Liver (tissue), 3 donors: ENCODE data around the gene CHAMP1.

Experiments used
- EGR1 ChIP-seq, 2 donors: IDR thresholded peaks; 2 replicates each; pipeline ENCODE4 v1.6.1; 2016 to 2018; ENCODE audit warnings: antibody characterized with exemption in 2 of 2, low read depth in 2 of 2
- GABPA ChIP-seq, 2 donors: IDR thresholded peaks in 1 of 2; conservative IDR thresholded peaks in 1 of 2; 2 replicates each; pipeline ENCODE4 v1.6.1; 2016; ENCODE audit warnings: antibody characterized with exemption in 2 of 2, mild to moderate bottlenecking in 1 of 2, moderate library complexity in 1 of 2
- HNF4A ChIP-seq, 2 donors: conservative IDR thresholded peaks; 2 replicates each; pipeline ENCODE4 v1.6.1; 2016; ENCODE audit warnings: antibody characterized with exemption in 2 of 2, mild to moderate bottlenecking in 2 of 2
- JUND ChIP-seq, 2 donors: IDR thresholded peaks; 2 replicates each; pipeline ENCODE4 v1.6.1; 2016; ENCODE audit warnings: antibody characterized with exemption in 2 of 2
- RAD21 ChIP-seq, 2 donors: IDR thresholded peaks; 2 replicates each; pipeline ENCODE4 v1.6.1; 2016; ENCODE audit warnings: antibody characterized with exemption in 2 of 2, mild to moderate bottlenecking in 2 of 2
- TAF1 ChIP-seq: conservative IDR thresholded peaks from 2 replicates; pipeline ENCODE4 v1.6.1; 2016; ENCODE audit warnings: antibody characterized with exemption, mild to moderate bottlenecking
- YY1 ChIP-seq: IDR thresholded peaks from 2 replicates; pipeline ENCODE4 v1.6.1; 2016; ENCODE audit warnings: antibody characterized with exemption, mild to moderate bottlenecking
- TF ChIP-seq, protein P1 (sequence below): fragments of 150-350 bp; IDR thresholded peaks from 2 replicates; pipeline ENCODE4 v1.5.1; 2017; ENCODE audit warnings: improper control_type of control experiment, low read depth, low read length; ENCODE audit not compliant: missing input control
- TF ChIP-seq, protein P2 (sequence below): IDR thresholded peaks from 2 replicates; pipeline ENCODE4 v1.6.1; 2016; ENCODE audit warnings: antibody characterized with exemption, mild to moderate bottlenecking
- TF ChIP-seq, protein P3 (sequence below): IDR thresholded peaks from 2 replicates; pipeline ENCODE4 v1.6.1; 2016; ENCODE audit warnings: antibody characterized with exemption
- donor health status: healthy.
- donor health status: healthy.

DNA sequence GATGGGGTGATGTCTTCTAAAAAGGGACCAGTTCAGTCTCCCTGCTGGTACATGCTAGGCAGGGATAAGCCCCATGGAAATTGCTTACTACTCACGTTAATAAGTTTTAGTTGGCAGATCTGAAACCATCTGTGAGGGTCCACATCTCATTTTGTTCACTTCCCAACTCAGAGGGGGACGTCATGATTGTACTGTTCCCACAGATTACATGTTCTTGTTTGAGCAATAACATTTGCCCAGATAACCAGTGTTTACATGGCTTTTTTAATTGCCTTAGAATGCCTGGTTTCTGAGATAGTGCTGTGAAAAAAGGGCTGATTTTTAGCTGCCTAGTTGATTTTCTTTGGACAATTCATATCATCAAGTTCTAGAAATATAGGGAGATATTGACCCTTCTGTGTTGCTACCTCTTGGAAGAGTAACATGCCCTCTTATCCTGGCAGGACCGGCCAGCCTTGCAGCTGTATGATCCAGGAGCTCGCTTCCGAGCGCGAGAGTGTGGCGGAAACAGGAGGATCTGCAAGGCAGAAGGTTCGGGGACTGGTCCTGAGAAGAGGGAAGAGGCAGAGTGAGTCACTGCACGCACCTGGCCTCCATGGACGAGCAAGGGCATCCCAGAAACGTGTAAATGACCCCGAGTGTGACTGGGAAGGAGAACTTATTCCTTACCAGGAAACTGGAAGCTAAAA lies 9.8 kb upstream of the CHAMP1 start:
- TF ChIP-seq, protein P1, sequence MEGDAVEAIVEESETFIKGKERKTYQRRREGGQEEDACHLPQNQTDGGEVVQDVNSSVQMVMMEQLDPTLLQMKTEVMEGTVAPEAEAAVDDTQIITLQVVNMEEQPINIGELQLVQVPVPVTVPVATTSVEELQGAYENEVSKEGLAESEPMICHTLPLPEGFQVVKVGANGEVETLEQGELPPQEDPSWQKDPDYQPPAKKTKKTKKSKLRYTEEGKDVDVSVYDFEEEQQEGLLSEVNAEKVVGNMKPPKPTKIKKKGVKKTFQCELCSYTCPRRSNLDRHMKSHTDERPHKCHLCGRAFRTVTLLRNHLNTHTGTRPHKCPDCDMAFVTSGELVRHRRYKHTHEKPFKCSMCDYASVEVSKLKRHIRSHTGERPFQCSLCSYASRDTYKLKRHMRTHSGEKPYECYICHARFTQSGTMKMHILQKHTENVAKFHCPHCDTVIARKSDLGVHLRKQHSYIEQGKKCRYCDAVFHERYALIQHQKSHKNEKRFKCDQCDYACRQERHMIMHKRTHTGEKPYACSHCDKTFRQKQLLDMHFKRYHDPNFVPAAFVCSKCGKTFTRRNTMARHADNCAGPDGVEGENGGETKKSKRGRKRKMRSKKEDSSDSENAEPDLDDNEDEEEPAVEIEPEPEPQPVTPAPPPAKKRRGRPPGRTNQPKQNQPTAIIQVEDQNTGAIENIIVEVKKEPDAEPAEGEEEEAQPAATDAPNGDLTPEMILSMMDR = no peak
- TF ChIP-seq TAF1 = no peak
- TF ChIP-seq, protein P2, sequence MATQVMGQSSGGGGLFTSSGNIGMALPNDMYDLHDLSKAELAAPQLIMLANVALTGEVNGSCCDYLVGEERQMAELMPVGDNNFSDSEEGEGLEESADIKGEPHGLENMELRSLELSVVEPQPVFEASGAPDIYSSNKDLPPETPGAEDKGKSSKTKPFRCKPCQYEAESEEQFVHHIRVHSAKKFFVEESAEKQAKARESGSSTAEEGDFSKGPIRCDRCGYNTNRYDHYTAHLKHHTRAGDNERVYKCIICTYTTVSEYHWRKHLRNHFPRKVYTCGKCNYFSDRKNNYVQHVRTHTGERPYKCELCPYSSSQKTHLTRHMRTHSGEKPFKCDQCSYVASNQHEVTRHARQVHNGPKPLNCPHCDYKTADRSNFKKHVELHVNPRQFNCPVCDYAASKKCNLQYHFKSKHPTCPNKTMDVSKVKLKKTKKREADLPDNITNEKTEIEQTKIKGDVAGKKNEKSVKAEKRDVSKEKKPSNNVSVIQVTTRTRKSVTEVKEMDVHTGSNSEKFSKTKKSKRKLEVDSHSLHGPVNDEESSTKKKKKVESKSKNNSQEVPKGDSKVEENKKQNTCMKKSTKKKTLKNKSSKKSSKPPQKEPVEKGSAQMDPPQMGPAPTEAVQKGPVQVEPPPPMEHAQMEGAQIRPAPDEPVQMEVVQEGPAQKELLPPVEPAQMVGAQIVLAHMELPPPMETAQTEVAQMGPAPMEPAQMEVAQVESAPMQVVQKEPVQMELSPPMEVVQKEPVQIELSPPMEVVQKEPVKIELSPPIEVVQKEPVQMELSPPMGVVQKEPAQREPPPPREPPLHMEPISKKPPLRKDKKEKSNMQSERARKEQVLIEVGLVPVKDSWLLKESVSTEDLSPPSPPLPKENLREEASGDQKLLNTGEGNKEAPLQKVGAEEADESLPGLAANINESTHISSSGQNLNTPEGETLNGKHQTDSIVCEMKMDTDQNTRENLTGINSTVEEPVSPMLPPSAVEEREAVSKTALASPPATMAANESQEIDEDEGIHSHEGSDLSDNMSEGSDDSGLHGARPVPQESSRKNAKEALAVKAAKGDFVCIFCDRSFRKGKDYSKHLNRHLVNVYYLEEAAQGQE = no peak
- no peak for TF ChIP-seq GABPA (IDR thresholded peaks at IDR 0.05 in 1 of 2, conservative IDR thresholded peaks at IDR 0.05 in 1 of 2)
- TF ChIP-seq JUND (IDR thresholded peaks at IDR 0.05) = no peak
- no peak for TF ChIP-seq EGR1 (IDR thresholded peaks at IDR 0.05; ENCODE audit: low read depth in 2 of 2)
- TF ChIP-seq RAD21 (IDR thresholded peaks at IDR 0.05) = no peak
- TF ChIP-seq YY1 = no peak
- TF ChIP-seq HNF4A (conservative IDR thresholded peaks at IDR 0.05) = no peak
- TF ChIP-seq, protein P3, sequence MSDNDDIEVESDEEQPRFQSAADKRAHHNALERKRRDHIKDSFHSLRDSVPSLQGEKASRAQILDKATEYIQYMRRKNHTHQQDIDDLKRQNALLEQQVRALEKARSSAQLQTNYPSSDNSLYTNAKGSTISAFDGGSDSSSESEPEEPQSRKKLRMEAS = no peak
